TTC549 (cell line): ENCODE results near the gene METTL1.

Experiments
- FAIRE-seq: peaks from 2 replicates; lab custom pipeline; 2012; peaks lifted over from hg19 to GRCh38; lab: Jason Lieb, UNC

The METTL1 gene

DNA sequence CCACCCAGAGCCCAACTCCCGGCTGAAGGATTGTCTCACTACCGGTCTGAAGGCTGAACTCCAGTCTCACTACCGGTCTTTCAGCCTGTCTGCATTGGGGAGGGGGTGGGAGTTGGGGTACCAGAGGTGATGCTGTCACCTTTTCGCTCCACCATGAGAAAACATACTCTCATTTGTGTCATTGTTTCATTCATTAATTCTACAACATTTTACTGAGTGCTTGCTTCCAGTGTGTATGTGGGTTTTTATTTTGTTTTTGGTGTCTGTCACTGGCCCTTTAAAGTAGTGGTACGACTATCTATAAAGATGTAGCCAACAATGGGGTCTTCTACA is 19.3 kb downstream of the METTL1 start:
- no peak for FAIRE-seq

DNA sequence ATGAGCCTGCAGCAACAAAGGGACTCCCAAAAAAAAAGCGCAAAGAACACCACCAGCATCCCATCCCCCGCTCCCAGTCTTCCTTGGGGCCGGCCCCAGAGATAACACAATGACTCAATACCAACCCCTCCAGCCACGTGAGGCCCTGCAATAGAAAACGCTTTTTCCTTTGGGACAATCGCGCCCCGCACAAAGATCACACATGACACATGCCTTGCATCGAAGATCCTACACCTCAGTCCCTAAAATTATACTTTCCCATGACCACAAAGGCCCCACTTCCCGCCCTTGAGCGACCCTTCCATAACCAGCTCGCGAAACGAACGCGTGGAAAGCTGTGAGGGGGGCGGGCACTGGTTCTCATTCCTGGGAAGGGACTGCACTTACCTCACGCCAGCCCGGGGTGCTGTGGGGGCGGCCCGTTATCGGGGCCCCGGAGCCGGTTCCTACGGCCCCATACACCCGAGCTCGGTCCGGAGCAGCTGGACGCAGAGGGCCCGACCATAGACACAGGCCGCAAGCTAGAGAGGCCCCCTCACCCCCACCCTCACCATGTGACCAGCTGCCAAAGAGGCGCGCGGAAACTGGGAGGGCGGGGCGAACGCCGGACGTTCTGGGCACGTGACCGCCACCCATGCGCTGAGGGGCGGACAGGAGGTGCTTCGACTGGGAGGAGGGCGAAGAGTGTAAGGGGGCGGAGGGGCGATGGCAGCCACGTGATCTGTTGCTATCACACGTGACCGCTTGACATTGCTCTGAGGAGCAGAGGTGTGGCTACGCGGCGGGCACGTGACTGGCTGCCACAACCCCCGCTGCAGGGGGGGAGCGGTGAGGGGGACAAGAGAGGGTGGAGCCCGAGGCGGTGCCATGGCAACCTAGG is 19.9 kb downstream of the METTL1 start, which contains the start of gene CDK4:
TSS of gene CDK4 (minus strand) at position 523 of the 880 bp plus-strand sequence. CDS start 593 bp downstream, outside the sequence.
- peak; percentile 91 for FAIRE-seq

DNA sequence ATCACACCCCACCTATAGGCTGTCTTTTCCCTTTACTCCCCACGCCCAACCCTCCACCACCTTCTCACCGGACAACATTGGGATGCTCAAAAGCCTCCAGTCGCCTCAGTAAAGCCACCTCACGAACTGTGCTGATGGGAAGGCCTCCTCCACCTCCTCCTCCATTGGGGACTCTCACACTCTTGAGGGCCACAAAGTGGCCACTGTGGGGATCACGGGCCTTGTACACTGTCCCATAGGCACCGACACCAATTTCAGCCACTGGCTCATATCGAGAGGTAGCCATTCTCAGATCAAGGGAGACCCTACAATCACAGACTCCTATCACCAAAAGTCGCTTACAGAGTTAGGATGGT is 20.5 kb downstream of the METTL1 start:
- FAIRE-seq = no peak

DNA sequence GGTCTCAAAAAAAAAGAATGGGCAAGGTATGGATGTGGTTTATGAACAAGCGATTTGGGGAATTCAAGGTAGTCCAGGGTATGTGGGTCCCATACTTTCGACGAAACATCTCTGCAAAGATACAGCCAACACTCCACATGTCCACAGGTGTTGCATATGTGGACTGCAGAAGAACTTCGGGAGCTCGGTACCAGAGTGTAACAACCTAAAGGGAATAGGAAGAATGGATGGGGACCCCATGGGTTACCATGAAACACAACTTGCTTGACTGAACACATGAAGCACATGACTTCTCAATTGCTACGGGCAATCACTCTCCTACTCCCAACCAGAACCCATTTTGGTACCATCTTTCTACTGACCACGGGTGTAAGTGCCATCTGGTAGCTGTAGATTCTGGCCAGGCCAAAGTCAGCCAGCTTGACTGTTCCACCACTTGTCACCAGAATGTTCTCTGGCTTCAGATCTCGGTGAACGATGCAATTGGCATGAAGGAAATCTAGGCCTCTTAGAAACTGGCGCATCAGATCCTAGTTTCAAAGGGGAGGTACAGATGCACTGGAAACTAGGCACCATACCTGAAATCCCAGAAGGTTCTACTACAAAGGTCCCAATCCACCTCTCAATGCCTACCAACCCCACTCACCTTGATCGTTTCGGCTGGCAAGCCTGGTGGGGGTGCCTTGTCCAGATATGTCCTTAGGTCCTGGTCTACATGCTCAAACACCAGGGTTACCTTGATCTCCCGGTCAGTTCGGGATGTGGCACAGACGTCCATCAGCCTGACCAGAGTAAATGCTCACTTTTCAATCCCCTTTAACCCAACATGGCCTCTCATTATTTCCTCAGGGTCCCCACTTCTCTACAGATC is 21.1 kb downstream of the METTL1 start:
- no peak for FAIRE-seq

DNA sequence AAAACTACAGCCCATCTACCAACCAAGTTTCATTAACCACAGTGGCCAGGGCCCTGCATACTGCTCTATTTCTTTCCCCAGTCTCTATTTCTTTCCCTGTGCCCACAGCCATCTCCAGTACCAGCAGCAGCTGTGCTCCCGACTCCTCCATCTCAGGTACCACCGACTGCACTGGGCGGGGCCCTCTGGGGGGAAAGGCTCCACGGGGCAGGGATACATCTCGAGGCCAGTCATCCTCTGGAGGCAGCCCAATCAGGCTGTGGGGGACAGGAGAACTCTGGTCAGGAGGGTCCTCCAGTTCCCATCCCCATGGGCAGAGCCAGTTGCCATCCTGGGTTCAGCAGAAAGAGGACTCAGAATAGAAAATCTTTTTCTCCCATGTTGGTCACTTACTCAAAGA is 22.8 kb downstream of the METTL1 start:
- FAIRE-seq = no peak

DNA sequence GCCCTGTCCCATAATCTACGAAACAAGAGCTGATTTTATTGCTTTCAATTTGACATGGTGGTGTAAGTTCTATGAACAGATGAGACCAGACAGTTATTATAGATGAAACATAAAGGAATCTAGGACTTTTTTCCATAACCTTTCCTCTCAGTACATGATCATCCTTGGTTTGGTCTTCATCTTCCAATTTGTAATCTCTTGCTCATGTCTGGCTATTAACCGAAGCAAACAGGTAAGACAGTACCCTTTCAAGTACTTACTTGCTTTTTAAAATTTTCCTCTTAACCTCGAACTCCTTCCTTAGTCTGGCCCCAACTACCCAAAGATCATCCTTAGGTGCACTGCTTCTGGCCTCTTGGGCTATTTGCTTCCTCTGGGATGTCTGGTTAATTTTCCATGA is 25.9 kb downstream of the METTL1 start:
- FAIRE-seq = no peak

DNA sequence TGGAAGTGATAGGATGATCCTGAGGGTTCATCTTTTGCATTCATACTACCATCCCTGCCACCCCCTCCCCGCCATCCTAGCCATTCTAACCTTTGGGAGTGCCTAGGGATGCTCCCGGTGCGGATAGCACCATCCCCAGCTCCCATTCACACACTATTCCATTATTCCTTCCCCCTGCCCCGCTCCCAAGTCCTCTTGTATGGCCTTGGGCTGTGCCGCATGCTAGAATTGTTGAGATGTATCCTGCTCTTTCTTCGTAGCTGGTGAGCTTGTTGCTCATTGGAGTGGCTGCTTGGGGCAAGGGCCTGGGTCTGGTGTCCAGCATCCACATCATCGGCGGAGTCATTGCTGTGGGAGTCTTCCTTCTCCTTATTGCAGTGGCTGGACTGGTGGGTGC is 26.4 kb downstream of the METTL1 start:
- FAIRE-seq = no peak

DNA sequence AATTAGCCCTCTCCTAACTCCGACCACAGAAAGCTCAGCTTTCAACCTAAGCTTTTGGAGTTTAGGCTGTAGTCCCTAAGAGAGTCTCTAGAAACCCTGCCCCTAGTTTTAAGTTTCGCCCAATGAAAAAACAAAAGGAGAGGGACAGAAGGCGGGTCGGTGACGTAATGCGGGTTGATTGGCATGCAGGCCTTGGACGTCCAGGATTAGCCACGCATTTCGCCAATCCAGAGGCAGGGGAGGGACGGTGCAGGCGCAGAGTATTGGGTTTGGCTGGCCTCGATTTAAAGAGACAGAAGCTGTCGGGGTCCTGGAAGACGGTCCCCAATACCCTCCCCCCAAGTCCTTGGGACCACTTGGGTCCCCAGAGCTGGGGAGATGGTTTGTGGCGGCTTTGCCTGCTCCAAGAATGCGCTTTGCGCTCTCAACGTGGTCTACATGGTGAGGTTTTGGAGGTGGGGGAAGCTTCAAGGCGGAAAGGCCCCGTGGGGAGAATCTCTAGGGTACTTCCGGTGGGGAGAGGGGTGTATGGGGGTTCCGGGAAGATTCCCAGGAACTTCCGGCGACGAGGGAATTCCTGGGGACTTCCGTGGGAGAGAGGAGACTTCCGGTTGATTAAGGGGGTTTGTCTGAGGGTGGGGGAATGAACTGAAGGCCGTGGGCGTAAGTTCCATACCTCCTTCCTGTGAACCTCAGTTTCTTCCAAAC is 27.0 kb downstream of the METTL1 start, which contains the start of gene TSPAN31:
TSS of gene TSPAN31 (plus strand) at position 263 of the 708 bp plus-strand sequence. CDS start at position 379, 116 bp downstream.
- FAIRE-seq = peak; percentile 82

DNA sequence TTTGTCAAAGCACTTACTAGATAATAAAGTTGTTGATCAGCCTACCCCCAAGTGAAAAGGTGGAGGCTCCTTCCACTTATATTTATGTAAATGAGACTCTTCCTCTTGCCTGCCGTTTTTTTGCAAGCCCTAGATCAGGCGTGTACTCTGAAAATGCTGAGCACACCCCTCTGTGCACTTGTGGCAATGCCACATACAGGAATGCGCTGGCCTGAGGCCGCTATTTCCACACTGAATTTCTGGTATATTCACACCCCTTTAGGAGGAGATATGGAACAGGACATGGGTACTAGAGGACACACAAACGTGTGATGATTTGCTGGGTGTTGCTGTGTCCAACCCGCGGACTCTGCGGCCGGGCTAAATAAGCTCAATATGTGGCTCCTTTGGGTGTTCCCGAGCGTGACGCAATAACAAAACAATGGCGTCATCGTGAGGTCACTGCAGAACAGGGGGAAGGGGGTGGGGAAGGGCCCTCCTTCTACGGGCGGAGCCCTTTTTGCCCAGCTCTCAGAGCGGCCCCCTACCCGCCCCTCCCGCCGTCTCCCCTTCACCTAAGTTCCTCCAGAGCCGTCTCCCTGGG is 27.6 kb downstream of the METTL1 start:
- FAIRE-seq = no peak

DNA sequence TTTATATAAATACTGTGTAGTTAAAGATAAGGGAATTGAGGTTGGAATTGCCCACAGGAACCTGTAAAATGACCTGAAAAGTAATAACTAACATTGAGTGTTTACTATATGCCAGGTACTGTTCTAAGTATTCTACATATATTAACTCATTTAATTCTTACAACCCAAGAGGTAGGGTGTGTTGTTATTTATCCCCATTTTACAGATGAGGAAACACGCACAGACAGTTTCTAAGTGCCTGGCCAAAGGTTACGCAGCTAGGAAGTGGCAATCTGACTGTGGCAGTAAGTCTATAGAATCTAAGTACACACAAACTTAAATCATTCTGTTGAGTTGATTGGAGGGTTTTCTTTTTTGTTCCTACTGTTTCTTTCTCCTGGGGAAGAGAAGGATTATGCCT is 28.1 kb downstream of the METTL1 start:
- FAIRE-seq = no peak

DNA sequence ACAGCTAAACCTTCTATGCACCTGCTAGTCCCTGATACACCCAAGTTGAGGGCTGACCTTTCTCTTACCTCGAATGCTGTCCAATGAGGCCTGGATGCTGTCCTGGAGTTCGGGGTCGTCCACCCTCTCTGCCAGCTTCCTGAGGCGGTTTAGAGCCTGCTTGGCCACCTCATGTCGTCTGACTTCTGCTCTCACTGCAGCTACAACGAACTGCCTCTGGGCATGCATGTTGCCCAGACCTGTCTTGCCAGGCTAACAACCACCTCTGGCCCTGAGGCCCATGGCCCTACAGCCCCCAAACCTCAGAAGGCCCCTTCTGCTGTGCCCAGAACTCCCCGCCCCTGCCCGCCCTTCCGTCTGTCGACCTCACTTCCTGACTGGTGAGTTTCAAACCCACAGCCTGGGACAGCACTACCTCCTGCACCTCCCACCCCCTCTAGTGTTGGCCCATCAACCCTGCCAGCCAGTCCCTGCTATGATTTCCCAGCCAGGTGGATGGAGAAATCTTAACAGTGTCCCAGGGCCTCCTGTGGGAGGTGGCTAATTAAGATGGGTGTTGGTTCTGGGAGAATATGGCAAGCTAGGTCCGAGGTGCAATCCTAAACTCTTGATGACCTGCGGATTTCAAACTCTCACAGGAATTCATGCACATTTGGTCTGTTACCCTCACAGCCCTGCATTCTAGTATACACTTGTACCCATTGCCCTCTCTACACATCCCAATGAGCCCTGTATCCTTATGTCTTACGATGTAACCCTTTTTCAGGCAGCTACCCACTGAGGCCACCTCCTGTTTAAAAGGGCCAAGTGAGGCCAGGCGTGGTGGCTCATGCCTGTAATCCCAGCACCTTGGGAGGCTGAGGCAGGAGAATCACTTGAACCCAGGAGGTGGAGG is 29.8 kb downstream of the METTL1 start:
- no peak for FAIRE-seq

DNA sequence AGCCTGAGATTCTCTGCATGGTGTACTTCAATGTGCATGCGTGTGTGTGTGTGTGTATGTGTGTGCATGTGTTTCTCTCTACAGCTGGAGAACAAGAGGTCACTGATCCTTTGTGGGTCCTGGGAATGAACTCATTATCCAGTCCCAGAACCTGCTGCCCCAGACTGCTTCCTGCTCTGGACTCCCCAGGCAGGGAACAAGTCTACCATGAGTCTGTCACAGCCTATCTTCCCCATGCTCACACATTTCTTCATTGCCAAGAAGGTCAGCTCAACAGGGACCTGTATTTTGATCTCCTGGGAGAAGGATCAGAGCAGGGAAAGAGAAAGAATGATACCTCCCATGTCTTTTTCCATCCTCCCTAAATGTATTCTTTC is 30.5 kb downstream of the METTL1 start:
- no peak for FAIRE-seq

DNA sequence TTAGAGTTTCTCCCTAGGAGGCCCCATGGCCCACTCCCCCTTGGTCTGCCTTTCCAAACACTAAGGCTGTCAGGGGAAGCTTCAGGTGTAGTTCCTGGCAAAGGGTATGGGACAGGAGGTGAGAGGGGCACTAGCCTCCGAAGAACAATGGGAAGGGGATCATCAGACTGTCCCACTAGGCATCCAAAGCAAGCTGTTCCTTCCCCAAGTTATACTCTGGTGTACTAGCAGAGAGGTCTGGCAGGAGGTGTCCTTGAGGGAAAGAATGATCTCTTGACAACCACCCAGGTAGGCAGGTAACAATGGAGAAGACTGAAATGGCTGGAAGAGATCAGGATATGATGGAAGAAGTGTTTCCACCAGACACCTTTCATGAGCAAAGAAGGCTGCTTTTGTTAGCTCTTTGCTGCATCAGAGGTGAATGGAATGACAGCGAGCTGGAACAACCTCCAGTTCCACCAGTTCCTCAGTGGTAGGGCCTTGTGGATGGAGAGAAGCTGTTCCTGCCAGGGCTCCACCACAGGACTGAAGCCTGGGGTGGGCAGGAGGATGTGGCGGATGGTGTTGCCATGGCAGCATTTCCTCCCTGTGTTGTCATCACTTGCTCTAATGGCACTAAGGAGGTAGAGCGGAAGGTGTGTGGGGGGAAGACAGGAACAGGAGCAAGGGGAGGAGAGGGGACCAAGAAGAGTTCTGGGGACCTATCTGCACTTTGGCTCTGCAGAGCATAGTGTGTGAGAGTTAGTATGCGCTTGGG is 31.1 kb downstream of the METTL1 start:
- FAIRE-seq = no peak

DNA sequence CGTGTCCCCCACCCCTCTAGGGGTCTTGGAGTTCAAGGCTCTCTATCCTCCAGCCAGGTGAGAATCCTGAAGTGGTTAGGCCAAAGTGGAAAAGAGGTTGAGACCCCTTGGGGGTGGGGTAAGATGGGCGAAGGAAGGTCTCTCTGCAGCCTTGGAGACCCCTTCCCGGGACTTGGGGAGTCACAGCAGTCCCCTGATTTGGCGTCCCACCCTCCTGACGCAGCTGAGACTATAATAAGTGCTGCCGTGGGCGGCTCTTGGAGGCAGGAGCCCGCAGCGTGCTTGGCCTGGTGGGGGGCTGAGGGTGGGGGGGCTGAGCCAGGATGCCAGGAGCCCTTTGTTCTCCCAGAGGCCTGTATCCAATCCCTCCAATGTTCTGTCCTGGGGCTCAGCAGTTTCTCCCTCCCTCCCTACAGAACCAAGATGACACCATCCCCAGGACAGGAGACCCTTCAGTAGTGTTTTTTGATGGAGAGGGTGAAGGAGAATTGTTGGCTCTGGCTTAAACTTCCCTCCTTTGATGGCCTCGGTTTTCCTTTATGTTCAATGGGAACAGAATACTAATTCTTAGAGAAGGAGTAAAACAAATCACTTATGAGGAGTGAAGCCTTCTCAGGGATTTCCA is 31.9 kb downstream of the METTL1 start:
- FAIRE-seq = no peak

DNA sequence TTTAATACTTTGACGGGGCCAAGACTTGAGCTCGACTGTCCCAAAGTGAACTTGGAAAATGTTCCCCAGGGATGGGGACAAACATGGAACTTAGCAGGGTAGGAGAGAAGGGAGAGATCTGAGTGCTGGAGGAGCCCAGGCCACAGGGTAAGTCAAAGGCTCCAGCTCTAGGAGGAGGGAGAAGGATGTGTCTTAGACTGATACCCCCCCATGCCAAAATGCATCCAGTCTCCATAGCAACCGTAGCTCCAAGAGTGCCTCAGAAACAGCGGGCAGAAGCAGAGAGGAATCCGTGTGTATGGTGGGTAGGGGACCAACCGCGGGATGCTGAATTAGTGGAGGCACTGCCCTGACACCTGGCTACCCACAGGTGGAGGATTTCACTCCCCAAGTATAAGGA is 32.5 kb downstream of the METTL1 start:
- no peak for FAIRE-seq

DNA sequence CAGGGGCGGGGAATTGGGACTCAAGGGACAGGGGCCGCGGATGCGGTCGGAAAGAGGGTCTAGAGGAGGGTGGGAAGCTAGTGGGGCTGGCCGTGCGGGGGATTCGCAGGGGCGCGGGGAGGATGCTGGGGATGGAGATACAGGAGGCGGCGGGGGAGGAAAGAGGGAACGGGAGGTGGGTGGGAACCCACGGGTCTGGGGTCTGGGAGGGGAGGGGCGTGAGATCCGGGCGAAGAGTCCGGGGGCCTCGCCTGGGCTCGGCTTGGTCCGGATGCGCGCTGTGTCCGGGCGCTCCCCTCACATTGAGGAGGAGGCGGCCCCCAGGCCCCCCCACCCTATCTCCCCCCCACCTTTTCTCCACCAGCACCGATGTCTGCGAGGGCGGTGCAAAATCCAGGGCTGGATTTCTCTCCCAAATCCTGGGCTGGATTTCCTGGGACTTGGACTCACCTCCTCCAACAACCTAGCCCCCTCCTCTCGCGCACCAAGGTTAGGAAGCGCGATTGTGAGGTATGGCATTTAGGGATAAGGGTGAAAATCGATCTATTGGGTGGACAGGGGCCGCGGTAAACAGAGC is 33.2 kb downstream of the METTL1 start, which contains the start of gene AGAP2:
TSS of gene AGAP2 (minus strand) at position 82 of the 577 bp plus-strand sequence. CDS start 496 bp downstream, outside the sequence.
- no peak for FAIRE-seq

DNA sequence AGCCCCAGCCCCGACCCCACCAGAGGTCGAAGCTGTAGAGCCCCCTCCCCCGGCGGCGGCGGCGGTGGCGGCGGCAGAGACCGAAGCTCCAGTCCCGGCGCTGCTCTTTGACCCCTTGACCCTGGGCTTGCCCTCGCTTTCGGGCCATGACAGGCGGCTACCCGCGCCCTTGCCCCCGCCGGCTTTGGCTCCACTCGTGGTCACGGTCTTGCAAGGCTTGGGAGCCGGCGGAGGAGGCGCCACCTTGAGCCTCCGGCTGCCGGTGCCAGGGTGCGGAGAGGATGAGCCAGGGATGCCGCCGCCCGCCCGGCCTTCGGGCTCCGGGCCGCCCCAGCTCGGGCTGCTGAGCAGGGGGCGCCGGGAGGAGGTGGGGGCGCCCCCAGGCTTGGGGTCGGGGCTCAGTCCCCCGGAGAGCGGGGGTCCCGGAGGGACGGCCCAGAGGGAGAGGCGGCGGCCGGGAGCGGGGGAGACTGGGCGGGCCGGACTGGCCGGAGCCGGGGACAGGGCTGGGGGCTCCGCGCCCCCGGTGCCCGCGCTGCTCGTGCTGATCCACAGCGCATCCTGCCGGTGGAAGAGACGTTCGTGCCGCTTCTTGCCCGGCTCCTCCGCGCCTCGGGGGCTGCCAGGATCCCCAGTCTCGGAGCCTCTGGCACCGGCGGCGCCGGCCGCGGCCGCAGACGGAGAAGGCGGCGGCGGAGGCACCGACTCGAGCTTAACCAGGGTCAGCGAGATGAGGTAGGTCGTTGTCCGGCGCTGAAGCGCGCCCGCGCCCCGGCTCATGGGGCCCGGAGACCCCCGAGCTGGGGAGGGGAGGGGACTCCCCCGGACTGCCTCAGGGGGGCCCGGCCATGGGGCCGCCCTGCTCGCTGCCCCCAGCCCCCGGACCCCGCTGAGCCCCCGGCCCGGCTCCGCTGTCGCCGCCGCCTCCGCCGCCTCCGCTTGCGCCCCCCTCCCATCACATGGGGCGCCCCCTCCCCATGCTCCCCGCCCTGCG is 34.1 kb downstream of the METTL1 start:
- FAIRE-seq = no peak
